Occipital lobe (tissue), 3 donors: Measurements from ENCODE around the gene CCDC91. TPM values are rescaled to one million over a fixed set of nuclear protein-coding genes. Genes with fewer than 3 reads are reported as not detected.

Experiments
- DNase-seq: peaks from one replicate; lab custom pipeline; 2025; lab: John Stamatoyannopoulos, UW
- small RNA-seq: library from RNA; depleted of rRNA; stranded (forward); fragments of <200 nt; gene quantifications from one replicate; pipeline ENCODE3, GENCODE V24; 2014
- total RNA-seq: library from RNA; depleted of rRNA; stranded (reverse); fragments of >200 nt; gene quantifications from one replicate; pipeline ENCODE4 v1.2.3, GENCODE V29; 2014

Gene CCDC91
- total RNA-seq, 1 donor from 2014 or later = 160 TPM

DNA sequence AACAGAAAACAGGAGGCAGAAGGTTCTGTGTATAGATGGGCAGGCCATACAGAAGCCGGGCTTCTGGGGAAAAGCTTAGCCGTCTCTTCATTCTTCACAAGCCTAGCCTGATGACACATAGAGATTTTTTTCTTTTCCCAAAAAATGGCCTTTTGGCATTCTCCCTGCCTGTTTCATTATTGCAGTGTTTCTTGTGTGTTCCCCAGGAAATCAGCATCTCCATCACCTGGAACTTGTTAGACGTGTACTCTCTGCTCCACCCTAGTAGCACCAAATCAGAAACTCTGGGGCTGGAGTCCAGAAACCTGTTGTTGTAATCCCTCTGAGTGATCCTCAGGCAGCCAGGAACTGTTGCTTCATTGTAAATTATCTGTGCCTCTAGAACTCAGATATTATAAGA lies 388.1 kb downstream of the CCDC91 start:
- no peak for DNase-seq

DNA sequence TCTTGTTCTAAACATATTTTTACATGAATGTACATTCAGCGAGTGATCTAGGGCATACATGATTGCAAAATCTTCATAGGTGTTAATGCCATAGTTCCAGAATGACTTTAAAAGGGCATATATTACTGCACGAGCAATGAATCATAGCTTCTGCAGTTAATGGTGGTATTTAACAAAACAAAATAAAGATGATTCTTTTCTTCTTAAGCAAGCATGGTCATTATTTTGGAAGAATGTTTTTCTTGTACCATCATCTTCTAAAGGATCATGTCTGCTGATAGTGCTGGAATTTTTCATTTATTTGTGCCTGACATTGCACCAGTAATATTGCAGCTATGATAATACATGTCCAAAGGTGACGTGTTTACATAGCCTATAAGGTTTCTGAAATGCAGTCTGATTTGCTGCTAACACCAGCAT lies 388.6 kb downstream of the CCDC91 start:
- DNase-seq = no peak

DNA sequence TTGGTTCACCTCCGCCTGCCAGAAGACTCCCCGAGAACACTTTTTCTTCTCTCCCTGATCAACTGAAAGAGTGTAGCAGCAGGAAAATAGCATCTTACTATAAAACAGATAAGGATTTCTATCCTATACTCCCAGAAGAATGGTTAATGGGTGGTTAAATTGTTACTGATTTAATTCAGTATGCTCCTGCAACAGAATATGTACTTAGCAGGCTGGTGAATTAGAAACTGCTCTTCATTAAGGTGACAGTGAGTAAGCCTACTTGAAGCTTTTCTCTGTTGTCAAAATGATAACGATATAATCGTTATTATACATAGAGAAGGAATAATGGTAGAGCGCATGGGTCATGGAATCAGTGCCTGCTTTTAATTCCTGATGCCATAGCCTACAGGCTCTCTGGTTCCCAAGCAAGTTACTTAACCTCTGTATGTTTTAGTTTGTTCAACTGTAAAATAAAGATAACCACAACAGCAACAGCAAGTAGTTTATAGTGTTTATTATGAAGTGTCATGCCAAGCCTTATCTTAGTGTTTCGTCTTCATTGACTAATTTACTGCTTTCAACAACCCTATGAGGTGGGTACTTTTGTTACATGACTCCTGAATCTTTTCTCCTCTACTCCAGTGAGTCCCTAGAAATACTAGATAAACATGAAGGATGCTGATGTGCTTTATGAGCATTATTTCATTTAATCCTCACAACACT lies 392.6 kb downstream of the CCDC91 start:
- DNase-seq = no peak

DNA sequence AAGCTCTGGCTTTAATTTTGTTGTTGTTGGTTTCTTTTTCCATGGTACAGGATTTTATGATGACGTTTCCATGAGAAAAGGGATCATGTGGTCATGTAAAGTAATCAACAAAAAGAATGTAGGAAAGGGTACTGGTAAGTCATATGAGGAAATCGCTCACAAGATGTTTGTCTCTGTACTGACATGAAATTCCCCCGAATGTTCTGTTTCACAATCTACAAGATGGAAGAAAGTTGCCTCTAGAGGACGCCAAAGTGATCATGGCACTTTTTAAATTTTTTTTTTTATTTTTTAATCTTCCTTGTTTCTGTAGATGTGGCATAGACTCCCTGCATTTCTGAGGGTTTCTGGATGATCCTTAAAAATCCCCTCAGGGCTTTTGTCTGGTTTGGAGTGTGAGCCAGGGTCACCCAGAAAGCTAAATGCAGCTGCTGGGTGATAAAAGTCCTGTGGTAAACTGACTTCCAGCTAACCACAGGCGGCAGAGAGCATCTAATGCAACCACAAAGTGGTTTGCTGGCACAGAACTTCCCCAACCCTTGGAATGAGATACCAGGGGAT lies 393.5 kb downstream of the CCDC91 start:
- DNase-seq = no peak

DNA sequence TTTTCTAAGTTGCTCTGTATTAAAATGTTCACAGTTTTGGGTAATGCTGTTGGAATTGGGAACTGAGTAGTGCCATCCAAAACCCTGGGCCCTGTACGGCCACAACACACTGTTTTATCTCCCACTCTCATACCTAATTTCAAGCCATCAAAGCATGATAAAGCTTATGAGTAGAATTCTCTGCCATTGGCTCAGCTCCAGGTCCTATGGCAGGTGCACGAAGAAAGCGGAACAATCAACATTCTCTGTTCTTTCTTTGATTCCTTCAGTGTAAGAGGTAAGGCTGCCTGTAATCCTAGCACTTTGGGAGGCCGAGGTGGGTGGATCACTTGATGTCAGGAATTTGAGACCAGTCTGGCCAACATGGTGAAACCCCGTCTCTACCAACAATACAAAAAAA lies 394.9 kb downstream of the CCDC91 start:
- no peak for DNase-seq

DNA sequence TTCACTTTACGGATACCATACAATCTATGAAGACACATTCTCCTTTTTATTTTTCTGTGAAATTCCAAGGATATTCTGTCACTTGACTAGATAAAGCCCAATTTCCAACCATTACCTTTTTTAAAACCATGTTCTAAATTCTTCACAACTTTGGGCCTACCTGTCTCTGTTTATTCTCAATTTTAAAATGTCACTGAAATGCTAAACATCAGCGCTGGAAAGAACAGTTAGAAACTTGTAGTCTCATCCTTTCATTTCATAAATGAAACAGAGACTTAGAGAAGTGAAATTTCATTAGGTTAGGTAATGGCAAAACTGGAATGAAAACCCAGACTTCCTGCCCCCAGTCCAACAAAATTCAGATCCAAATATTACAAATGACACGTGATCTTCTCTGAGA lies 396.2 kb downstream of the CCDC91 start:
- no peak for DNase-seq

DNA sequence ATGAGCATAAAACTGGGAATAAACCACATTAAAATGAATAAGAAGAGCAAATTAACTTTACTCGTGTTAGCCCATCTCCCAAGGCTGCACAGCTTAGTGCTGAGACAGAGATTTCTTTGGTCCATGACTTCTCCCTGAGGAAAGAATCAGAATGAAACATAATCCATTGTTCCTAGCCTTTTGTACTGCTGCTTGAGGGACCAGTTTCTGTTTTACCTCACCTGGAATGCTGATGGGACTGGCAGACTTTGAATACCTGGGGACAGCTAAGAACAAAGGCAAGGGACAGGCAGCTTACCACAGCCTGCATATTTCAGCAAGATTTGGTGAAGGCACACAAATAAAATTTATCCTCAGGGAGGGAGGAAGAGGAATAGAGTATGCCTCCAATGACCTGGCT lies 401.6 kb downstream of the CCDC91 start:
- DNase-seq = no peak

Small RNA genes lying within 50 kb of the gene (small RNA-seq; reads per million reads assigned to genes)
- gene RNA5SP355 (0.46 reads per million, percentile 45 among the genes with 10 or more reads in this experiment), gene RNU4-54P (not detected)

Other genes with a start within 250 kb of the CCDC91 start
- not detected for gene PTHLH, start 217.7 kb upstream of the CCDC91 start, total RNA-seq